Parathyroid adenoma (tissue), 2 donors: ENCODE data around the gene SAMD4A.

Experiments used
- H2AFZ ChIP-seq: fragments of 300-600 bp; sonication (generic); one replicate; pipeline ENCODE4 v1.7.0; 2017; ENCODE audit warnings: antibody characterized with exemption, mild to moderate bottlenecking
- H3K27ac ChIP-seq: fragments of 300-600 bp; sonication (generic); one replicate; pipeline ENCODE4 v1.7.0; 2017
- H3K27me3 ChIP-seq: fragments of 300-600 bp; sonication (generic); one replicate; pipeline ENCODE4 v1.7.0; 2017; ENCODE audit warnings: low read length; ENCODE audit not compliant: control insufficient read depth, insufficient read depth
- H3K36me3 ChIP-seq: fragments of 300-600 bp; sonication (generic); one replicate; pipeline ENCODE4 v1.7.0; 2017; ENCODE audit warnings: low read length; ENCODE audit not compliant: control insufficient read depth, insufficient read depth
- H3K4me1 ChIP-seq: fragments of 300-600 bp; sonication (generic); one replicate; pipeline ENCODE4 v1.7.0; 2017; ENCODE audit warnings: control low read depth
- H3K4me2 ChIP-seq: fragments of 300-600 bp; sonication (generic); one replicate; pipeline ENCODE4 v1.7.0; 2017; ENCODE audit warnings: low read length
- H3K4me3 ChIP-seq: fragments of 300-600 bp; sonication (generic); one replicate; pipeline ENCODE4 v1.7.0; 2017; ENCODE audit warnings: low read depth, low read length
- H3K79me2 ChIP-seq: fragments of 300-600 bp; sonication (generic); one replicate; pipeline ENCODE4 v1.7.0; 2017; ENCODE audit warnings: control low read depth
- H3K9ac ChIP-seq: fragments of 300-600 bp; sonication (generic); one replicate; pipeline ENCODE4 v1.7.0; 2017; ENCODE audit warnings: mild to moderate bottlenecking
- H3K9me3 ChIP-seq: fragments of 300-600 bp; sonication (generic); one replicate; pipeline ENCODE4 v1.7.0; 2017; ENCODE audit warnings: low read length; ENCODE audit not compliant: control insufficient read depth
- TF ChIP-seq, protein P1 (sequence below): fragments of 300-600 bp; sonication (generic); IDR thresholded peaks from one replicate; pipeline ENCODE4 v1.7.0; 2017; ENCODE audit warnings: antibody characterized with exemption, mild to moderate bottlenecking
- donor health status: primary hyperparathyroidism.

SAMD4A gene

DNA sequence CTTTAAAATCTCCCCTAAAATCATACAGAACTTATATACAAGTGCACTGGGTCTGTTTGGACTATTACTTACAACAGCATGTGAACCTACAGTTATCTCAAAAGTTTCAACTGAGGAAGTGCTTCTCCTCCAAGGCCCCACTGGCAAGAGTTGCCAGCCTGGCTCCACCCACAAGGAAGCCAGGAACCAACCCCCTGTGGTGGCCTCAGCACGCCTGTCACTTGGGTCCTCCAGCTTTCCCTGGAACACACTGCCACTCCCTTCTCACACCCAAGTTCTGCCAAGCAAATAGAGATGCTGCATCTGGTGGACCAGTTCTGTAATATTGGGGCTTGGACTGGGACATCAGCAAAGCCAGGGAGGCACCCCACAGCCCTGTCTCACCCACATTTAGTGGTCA lies 220.3 kb downstream of the SAMD4A start:
- H3K9me3 ChIP-seq, result no peaks in the 10 kb centered on the region
- H3K4me1 ChIP-seq, result peaks cover 19% of the 10 kb centered on the region
- peak overlapping the region; percentile 85 for H3K27ac ChIP-seq
- no peak overlapping the region for H3K9ac ChIP-seq
- H2AFZ ChIP-seq, result peak overlapping the region; percentile 82
- no peaks in the 10 kb centered on the region for H3K79me2 ChIP-seq
- no peaks in the 10 kb centered on the region for H3K27me3 ChIP-seq
- TF ChIP-seq, protein P1, sequence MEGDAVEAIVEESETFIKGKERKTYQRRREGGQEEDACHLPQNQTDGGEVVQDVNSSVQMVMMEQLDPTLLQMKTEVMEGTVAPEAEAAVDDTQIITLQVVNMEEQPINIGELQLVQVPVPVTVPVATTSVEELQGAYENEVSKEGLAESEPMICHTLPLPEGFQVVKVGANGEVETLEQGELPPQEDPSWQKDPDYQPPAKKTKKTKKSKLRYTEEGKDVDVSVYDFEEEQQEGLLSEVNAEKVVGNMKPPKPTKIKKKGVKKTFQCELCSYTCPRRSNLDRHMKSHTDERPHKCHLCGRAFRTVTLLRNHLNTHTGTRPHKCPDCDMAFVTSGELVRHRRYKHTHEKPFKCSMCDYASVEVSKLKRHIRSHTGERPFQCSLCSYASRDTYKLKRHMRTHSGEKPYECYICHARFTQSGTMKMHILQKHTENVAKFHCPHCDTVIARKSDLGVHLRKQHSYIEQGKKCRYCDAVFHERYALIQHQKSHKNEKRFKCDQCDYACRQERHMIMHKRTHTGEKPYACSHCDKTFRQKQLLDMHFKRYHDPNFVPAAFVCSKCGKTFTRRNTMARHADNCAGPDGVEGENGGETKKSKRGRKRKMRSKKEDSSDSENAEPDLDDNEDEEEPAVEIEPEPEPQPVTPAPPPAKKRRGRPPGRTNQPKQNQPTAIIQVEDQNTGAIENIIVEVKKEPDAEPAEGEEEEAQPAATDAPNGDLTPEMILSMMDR, result no peak
- H3K4me2 ChIP-seq, result no peak overlapping the region
- no peak overlapping the region for H3K4me3 ChIP-seq
- H3K36me3 ChIP-seq, result no peaks in the 10 kb centered on the region

DNA sequence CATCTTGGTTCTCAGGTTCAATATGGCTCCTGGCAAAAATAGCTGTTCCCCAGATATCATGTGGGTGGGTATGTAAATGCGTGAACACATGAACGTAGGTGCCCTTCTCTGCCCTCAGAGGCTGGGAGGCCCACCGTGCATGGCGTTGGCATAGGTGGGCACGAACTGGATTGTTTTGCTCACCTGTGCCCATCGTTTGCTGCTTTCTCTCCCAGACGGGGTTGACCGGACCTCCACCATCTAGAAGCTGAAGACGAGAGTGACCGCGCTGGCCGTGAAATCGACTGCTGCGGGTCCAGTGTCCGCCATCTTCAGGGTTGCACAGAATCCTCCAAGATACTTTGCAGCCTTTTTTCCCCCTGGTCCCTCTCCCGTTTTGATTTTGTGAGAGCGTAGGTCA lies 221.8 kb downstream of the SAMD4A start:
- H2AFZ ChIP-seq, result no peak overlapping the region
- H3K27me3 ChIP-seq, result no peaks in the 10 kb centered on the region
- H3K4me2 ChIP-seq, result no peak overlapping the region
- peaks cover 19% of the 10 kb centered on the region for H3K4me1 ChIP-seq
- H3K4me3 ChIP-seq, result no peak overlapping the region
- no peaks in the 10 kb centered on the region for H3K9me3 ChIP-seq
- no peak overlapping the region for H3K9ac ChIP-seq
- H3K27ac ChIP-seq, result no peak overlapping the region
- no peaks in the 10 kb centered on the region for H3K79me2 ChIP-seq
- H3K36me3 ChIP-seq, result no peaks in the 10 kb centered on the region
- TF ChIP-seq, protein P1, result no peak

DNA sequence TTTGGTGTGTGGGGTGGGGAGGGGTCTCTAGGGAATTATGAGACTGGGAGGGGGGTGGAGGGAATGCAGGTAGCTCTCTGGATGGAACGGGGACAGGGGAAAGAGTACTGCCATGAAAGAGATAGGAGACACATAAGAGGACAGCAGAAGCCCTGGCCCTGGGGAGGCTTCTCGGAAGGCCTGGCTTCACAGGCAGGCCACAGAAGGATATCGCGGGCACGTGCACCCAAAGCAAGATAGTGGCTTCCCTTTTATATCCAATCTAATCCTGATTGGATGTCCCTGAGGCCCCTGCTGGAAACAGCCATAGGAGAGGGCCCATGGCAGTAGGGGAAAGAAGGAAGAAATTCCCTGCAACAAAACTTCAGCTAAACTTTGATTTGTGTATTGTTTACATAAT lies 222.2 kb downstream of the SAMD4A start:
- Histone ChIP-seq H2AFZ (no peak overlapping the region), H3K9ac (no peak overlapping the region), H3K4me3 (no peak overlapping the region), H3K4me1 (peaks cover 19% of the 10 kb centered on the region), H3K27me3 (no peaks in the 10 kb centered on the region), H3K9me3 (no peaks in the 10 kb centered on the region), H3K27ac (no peak overlapping the region), H3K79me2 (no peaks in the 10 kb centered on the region), H3K36me3 (no peaks in the 10 kb centered on the region), H3K4me2 (no peak overlapping the region)
- TF ChIP-seq, protein P1, result no peak

DNA sequence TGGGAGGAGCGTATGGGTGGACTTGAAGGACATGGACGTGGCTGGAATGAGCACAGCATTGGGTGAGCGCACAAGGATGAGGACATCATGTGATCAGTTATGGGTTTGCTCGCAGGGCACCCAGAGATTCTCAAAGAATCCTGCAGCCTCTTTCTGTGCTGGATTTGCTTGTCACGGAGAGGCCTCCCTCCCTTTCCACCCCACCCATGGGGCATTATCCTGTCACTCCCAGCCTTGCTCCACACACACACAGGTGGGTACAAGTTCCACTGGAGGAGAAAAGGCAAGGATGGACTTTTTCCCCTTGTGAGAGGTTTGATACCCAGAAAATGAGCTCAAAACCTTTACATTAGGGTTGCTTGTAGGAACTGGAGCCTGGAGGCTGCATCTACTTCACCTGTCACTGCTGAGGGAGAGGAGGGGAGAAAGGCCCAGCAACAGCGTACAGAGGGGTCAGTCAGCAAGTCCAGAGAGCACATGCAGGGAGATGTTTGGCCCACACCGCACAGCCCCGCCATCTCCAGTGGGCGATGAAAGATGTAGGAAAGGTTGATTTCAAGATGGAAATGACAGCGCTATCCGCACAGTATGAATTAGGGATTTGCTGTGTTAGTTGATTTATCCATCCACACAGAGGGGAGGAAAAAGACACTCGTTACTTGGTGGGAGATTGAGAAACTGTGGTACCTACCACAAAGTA lies 223.0 kb downstream of the SAMD4A start:
- TF ChIP-seq, protein P1, result no peak

DNA sequence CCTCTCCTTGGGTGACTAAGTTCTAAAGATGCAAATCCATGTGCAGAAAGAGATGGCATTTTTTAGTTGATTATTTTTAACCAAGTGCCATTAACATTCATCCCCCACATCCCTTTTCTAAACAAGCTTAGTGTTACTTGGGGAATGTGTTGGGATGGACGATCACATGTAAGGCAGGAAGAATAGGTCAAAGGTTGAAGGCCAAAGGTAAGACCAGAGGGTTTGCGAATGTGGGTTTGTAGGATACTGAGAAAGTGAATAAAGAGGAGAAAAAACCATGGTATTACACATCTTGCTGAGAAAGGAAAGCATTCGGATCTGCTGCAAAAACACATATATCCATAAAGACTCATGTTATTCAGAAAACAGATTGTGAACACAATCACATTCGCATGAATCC lies 224.1 kb downstream of the SAMD4A start:
- Histone ChIP-seq H3K9me3 (no peaks in the 10 kb centered on the region), H3K36me3 (no peaks in the 10 kb centered on the region), H3K4me2 (no peak overlapping the region), H3K27me3 (no peaks in the 10 kb centered on the region), H3K79me2 (no peaks in the 10 kb centered on the region), H3K27ac (no peak overlapping the region), H3K4me3 (no peak overlapping the region), H3K9ac (no peak overlapping the region), H2AFZ (no peak overlapping the region), H3K4me1 (peaks cover 16% of the 10 kb centered on the region)
- TF ChIP-seq, protein P1, result no peak

More for the DNA sequence above, 223.0 kb downstream of the SAMD4A start:
- no peak overlapping the region for H2AFZ ChIP-seq
- H3K27ac ChIP-seq, result no peak overlapping the region
- no peaks in the 10 kb centered on the region for H3K36me3 ChIP-seq
- no peak overlapping the region for H3K4me3 ChIP-seq
- no peaks in the 10 kb centered on the region for H3K27me3 ChIP-seq
- H3K9me3 ChIP-seq, result no peaks in the 10 kb centered on the region
- no peak overlapping the region for H3K4me2 ChIP-seq
- H3K9ac ChIP-seq, result no peak overlapping the region
- peaks cover 19% of the 10 kb centered on the region for H3K4me1 ChIP-seq
- H3K79me2 ChIP-seq, result no peaks in the 10 kb centered on the region
